ENCODE measurements around the gene IKBKE.

The IKBKE gene

DNA sequence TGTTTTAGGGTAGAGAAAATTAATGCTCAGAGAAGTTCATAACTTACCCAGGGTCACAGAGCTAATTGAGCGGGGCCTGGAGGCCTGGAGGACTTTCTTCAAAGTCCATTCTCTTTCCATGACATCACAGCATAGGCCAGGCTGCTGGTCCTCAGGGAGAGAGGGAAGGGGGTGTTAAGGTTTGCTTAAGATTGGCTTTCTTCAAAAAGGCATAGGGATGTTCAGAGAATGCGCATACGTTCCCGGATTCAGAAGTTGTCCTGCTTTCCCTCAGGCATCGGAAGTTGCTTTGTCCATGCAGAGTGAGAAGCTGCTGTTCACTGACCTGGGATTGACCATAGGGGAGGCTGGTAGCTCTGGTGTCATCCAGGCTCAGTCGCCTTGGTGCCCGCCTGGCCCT is 62.1 kb downstream of the IKBKE start:
- TF ChIP-seq, protein P1, sequence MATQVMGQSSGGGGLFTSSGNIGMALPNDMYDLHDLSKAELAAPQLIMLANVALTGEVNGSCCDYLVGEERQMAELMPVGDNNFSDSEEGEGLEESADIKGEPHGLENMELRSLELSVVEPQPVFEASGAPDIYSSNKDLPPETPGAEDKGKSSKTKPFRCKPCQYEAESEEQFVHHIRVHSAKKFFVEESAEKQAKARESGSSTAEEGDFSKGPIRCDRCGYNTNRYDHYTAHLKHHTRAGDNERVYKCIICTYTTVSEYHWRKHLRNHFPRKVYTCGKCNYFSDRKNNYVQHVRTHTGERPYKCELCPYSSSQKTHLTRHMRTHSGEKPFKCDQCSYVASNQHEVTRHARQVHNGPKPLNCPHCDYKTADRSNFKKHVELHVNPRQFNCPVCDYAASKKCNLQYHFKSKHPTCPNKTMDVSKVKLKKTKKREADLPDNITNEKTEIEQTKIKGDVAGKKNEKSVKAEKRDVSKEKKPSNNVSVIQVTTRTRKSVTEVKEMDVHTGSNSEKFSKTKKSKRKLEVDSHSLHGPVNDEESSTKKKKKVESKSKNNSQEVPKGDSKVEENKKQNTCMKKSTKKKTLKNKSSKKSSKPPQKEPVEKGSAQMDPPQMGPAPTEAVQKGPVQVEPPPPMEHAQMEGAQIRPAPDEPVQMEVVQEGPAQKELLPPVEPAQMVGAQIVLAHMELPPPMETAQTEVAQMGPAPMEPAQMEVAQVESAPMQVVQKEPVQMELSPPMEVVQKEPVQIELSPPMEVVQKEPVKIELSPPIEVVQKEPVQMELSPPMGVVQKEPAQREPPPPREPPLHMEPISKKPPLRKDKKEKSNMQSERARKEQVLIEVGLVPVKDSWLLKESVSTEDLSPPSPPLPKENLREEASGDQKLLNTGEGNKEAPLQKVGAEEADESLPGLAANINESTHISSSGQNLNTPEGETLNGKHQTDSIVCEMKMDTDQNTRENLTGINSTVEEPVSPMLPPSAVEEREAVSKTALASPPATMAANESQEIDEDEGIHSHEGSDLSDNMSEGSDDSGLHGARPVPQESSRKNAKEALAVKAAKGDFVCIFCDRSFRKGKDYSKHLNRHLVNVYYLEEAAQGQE (IDR thresholded peaks at IDR 0.05; ENCODE audit: low read depth), result no peak
- TF ChIP-seq, protein P2, sequence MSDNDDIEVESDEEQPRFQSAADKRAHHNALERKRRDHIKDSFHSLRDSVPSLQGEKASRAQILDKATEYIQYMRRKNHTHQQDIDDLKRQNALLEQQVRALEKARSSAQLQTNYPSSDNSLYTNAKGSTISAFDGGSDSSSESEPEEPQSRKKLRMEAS (IDR thresholded peaks at IDR 0.05), result no peak
- TF ChIP-seq EGR1 (IDR thresholded peaks at IDR 0.05), result no peak
- no peak for TF ChIP-seq NFIC (IDR thresholded peaks at IDR 0.05)
- TF ChIP-seq ZBTB7A (IDR thresholded peaks at IDR 0.05; ENCODE audit: low read depth), result no peak
- TF ChIP-seq CEBPB (IDR thresholded peaks at IDR 0.05), result no peak
- TF ChIP-seq TEAD4 (IDR thresholded peaks at IDR 0.05), result no peak
- TF ChIP-seq EP300 (IDR thresholded peaks at IDR 0.05; ENCODE audit: borderline replicate concordance), result no peak
- TF ChIP-seq YY1 (IDR thresholded peaks at IDR 0.05; ENCODE audit: low read depth), result no peak

DNA sequence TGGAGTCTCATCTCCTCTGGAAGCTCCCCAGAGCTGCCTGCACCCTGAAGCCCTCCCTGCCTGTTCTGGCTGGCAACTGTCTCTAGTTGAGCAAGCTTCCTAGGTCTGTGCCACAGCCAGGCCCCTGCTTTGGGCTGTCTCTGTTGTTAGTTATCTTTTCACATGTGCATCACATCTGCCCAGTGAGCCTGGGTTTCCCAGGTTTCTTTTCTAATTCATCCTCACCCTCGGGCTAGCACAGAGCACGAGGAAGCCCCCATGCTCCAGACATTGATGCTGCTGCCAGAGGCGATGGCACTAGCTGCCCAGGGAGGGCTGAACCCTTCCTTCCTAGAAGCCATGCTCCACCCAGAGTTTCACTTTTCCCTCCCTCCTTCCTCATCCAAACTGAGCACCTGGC is 64.3 kb downstream of the IKBKE start:
- TF ChIP-seq NFIC (IDR thresholded peaks at IDR 0.05), result no peak
- TF ChIP-seq YY1 (IDR thresholded peaks at IDR 0.05; ENCODE audit: low read depth), result no peak
- TF ChIP-seq, protein P3, sequence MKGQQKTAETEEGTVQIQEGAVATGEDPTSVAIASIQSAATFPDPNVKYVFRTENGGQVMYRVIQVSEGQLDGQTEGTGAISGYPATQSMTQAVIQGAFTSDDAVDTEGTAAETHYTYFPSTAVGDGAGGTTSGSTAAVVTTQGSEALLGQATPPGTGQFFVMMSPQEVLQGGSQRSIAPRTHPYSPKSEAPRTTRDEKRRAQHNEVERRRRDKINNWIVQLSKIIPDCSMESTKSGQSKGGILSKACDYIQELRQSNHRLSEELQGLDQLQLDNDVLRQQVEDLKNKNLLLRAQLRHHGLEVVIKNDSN (IDR thresholded peaks at IDR 0.05), result no peak
- TF ChIP-seq, protein P2 (IDR thresholded peaks at IDR 0.05), result no peak
- TF ChIP-seq, protein P1 (IDR thresholded peaks at IDR 0.05; ENCODE audit: low read depth), result no peak
- no peak for TF ChIP-seq FOXM1 (IDR thresholded peaks at IDR 0.05; ENCODE audit: borderline replicate concordance, low read depth)
- TF ChIP-seq EP300 (IDR thresholded peaks at IDR 0.05; ENCODE audit: borderline replicate concordance), result no peak
- TF ChIP-seq CREB1 (IDR thresholded peaks at IDR 0.05; ENCODE audit: low read depth), result no peak

DNA sequence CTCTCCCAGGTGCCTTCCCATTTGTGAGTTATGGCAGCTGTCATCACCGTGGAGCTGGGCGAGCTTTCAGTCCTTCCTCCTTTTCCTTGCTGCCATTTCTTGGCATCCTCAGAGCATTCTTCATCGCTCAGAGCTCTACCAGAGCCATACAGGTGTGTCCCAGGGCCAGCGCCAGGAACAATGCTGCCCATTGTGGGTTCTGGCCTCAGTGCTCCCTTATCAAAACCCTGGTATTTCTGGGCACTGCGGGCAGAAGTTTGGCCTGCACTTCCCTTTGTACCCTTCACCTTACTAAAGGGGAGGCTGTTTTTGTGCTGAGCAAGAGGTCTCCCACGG is 65.5 kb downstream of the IKBKE start:
- TF ChIP-seq EP300 (IDR thresholded peaks at IDR 0.05; ENCODE audit: borderline replicate concordance) (no peak), TAF1 (IDR thresholded peaks at IDR 0.05; ENCODE audit: low read depth) (no peak), RAD21 (IDR thresholded peaks at IDR 0.05; ENCODE audit: low read depth) (no peak), CEBPB (IDR thresholded peaks at IDR 0.05) (no peak), CREB1 (IDR thresholded peaks at IDR 0.05; ENCODE audit: low read depth) (no peak), NFIC (IDR thresholded peaks at IDR 0.05) (no peak), YY1 (IDR thresholded peaks at IDR 0.05; ENCODE audit: low read depth) (no peak), TCF12 (IDR thresholded peaks at IDR 0.05; ENCODE audit: low read depth) (no peak), ZBTB7A (IDR thresholded peaks at IDR 0.05; ENCODE audit: low read depth) (no peak), EGR1 (IDR thresholded peaks at IDR 0.05) (no peak)
- TF ChIP-seq, protein P1 (IDR thresholded peaks at IDR 0.05; ENCODE audit: low read depth), result no peak

DNA sequence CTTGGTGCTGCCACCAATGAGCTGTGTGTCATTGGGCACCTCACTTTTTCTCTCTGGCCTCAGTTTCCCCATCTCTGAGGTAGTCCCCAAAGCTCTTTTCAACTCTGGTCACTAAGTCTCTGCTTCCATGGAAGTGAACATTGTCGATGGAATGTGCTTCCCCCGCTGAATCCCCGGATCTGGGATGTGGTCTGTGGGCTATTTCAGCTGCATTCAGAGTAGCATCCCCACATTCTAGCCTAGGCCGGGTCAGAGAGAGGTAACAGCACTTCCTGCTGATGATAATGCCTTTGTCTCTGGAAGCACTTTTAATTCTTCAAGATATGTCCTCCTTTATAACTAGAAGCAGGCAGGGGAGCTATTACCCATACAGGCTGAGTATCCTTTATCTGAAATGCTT is 66.9 kb downstream of the IKBKE start:
- TF ChIP-seq YY1 (IDR thresholded peaks at IDR 0.05; ENCODE audit: low read depth), result no peak
- TF ChIP-seq, protein P1 (IDR thresholded peaks at IDR 0.05; ENCODE audit: low read depth), result no peak
- no peak for TF ChIP-seq TAF1 (IDR thresholded peaks at IDR 0.05; ENCODE audit: low read depth)
- TF ChIP-seq, protein P3 (IDR thresholded peaks at IDR 0.05), result no peak
- TF ChIP-seq EP300 (IDR thresholded peaks at IDR 0.05; ENCODE audit: borderline replicate concordance), result no peak
- no peak for TF ChIP-seq EGR1 (IDR thresholded peaks at IDR 0.05)
- TF ChIP-seq RAD21 (IDR thresholded peaks at IDR 0.05; ENCODE audit: low read depth), result no peak
- TF ChIP-seq TEAD4 (IDR thresholded peaks at IDR 0.05), result no peak
- TF ChIP-seq ZBTB7A (IDR thresholded peaks at IDR 0.05; ENCODE audit: low read depth), result no peak
- no peak for TF ChIP-seq CREB1 (IDR thresholded peaks at IDR 0.05; ENCODE audit: low read depth)
- TF ChIP-seq NFIC (IDR thresholded peaks at IDR 0.05), result no peak
- no peak for TF ChIP-seq CEBPB (IDR thresholded peaks at IDR 0.05)
- no peak for TF ChIP-seq FOXM1 (IDR thresholded peaks at IDR 0.05; ENCODE audit: borderline replicate concordance, low read depth)
- TF ChIP-seq, protein P2 (IDR thresholded peaks at IDR 0.05), result no peak
- TF ChIP-seq TCF12 (IDR thresholded peaks at IDR 0.05; ENCODE audit: low read depth), result no peak
